GM19397 (cell line): ENCODE data around the gene CFAP20DC.
A peak's percentile ranks its signal among the peaks of the same experiment; 100 is the strongest.
"Not testable (repeated sequence)": the region's sequence is repeated elsewhere in the genome, so short reads cannot be mapped to it uniquely, and the experiment has no call there.

Experiments
- ATAC-seq: cut with Tn5 transposase; IDR thresholded peaks from one replicate; pipeline ENCODE4 v1.9.1; 2021; ENCODE audit warnings: mild to moderate bottlenecking, moderate library complexity; ENCODE audit not compliant: unreplicated experiment

Gene CFAP20DC

DNA sequence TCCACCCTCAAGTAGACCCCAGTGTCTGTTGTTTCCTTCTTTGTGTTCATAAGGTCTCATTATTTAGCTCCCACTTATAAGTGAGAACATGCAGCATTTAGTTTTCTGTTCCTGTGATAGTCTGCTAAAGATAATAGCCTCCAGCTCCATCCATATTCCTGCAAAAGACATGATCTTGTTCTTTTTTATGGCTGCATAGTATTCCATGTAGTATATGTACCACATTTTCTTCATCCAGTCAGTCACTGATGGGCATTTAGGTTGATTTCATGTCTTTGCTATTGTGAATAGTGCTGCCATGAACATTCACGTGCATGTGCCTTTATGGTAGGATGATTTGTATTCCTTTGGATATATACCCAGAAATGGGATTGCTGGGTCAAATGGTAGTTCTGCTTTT lies 82.0 kb downstream of the CFAP20DC start:
- ATAC-seq: not testable (repeated sequence)

DNA sequence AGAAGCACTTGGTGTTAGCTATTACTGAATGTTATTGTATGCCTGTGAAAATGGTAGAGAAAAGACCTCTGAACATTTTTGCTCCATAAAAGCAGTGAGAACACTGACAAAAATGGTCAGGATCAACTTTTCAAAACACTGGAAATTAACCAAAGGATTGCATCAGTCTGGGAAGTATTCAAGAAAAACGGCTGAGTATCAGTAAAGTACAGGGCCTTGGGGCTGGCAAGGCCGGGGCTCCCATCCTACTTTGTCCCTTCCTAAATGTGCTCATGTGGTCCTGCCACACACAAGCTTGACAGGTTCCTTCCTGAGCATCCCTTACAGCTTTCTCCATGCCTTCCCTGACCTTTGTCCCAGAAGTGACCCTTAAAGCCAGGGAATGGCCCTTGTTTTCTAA lies 84.0 kb downstream of the CFAP20DC start:
- no peak for ATAC-seq

- ATAC-seq: no peak
Observed at GRCh38 chr3:58963928-58964503, 85.8 kb downstream of the CFAP20DC start.

DNA sequence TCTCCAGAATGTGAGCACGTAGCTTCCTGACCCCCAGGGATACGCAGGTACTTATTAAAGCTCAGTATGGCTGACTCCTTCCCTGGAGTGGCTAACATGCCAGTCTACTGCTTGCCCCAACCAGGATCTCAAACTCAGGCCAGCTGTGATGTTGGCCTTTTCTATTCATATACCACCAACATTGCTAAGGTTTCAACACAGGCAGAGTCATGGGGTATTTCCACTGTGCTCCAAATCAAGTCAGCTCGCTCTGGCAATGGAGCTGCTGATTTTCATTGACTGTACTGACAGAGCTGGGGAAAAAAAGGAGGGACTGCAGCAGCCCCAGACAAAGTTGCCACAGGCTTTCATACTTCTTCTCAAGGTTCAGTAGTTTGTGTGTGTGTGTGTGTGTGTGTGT lies 87.0 kb downstream of the CFAP20DC start:
- no peak for ATAC-seq

GRCh38 chr3:58962040-58962651 lies 87.7 kb downstream of the CFAP20DC start:
- no peak for ATAC-seq

DNA sequence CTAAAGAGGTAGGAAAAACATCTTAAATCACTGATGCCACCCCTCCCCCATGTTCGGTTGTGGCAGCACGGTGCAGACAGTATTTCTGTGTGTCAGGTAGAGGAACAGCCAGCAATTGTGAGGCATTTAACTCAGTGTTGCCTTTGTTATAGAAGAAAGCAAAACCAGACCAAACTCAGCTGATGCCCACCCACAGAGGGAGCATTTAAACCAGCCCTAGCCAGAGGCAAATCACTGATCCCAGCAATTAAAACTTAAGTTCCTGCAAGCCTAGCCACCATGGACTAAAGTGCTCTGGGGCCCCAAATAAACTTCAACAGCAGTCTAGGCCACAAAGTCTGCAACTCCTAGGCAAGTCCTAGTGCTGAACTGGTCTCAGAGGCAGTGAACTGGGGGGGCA lies 94.5 kb downstream of the CFAP20DC start:
- no peak for ATAC-seq

DNA sequence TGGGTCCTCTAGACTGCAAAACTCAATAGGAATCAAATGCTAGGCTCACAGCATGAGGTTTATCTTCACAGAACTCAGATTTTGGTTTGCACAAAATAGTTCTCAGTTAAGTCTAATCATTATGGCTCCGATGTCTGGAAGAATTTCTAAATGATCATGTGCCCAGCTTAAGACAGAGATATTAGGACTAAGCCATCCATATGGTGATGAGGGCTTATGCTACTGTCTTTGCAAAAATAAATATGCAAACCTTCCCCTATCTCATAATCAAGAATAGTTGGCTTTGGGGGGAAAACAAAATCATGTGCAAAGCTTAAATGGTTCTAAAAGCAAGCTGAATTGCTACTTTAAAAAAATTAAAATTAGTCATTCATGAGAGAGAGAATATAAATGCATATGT lies 96.5 kb downstream of the CFAP20DC start:
- no peak for ATAC-seq

GRCh38 chr3:58952128-58952917 lies 97.5 kb downstream of the CFAP20DC start:
- no peak for ATAC-seq

GRCh38 chr3:58948018-58948417 lies 101.8 kb downstream of the CFAP20DC start:
- ATAC-seq: no peak

GRCh38 chr3:58946875-58947274 lies 103.0 kb downstream of the CFAP20DC start:
- no peak for ATAC-seq

DNA sequence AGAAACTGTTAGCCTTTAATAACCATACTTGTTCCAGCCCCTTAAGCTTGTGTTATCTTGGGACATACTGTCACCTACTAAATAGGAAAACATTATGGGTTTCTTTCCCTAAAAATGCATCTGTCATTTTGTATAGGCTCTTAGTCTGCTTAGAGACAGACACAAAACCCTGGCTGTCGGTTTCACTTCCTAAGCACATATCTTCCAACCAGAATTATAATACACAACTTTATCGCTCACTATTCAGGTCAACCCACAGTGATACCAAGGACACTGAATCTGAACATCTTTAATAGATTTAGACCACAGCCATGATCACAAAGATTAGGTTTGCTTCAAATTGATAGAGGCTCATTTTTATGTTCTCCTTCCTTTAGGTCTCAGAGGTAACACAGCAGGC lies 111.8 kb downstream of the CFAP20DC start:
- no peak for ATAC-seq

- no peak for ATAC-seq
Observed at GRCh38 chr3:58924578-58924977, 125.2 kb downstream of the CFAP20DC start.

DNA sequence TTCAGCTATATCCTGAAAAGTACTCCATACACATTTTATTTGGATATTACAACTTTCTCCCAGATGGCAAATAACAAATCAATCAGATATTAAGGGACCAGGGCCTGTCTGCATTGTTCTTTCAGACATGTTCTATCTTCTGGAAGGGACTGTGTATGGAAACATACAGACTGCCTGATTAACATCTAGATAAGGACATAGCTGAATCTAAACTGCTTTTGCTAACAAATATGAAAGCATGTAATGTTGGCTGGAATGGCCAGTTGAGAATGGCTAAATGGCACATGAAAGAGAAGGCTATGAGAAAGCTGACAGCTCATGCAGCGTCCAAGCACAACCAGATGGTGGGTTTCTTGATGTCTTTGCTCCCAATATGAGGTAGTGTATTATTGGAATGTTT lies 149.4 kb downstream of the CFAP20DC start:
- ATAC-seq: no peak

- ATAC-seq: no peak
Observed at GRCh38 chr3:58899953-58900298, 149.9 kb downstream of the CFAP20DC start.

GRCh38 chr3:58899159-58899952 lies 150.5 kb downstream of the CFAP20DC start:
- peak; percentile 83 for ATAC-seq

DNA sequence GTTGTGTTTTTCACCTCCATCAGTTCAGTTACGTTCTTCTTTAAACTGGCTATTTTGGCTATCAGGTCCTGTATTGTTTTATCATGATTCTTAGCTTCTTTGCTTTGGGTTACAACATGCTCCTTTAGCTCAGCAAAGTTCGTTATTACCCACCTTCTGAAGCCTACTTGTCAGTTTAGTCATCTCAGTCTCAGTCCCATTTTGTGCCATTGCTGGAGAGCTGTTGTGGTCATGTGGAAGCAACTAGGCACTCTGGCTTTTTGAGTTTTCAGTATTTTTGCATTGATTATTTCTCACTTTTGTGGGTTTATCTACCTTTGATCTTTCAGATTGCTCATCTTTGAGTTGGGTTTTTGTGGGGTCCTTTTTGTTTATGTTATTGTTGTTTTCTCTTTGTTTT lies 151.3 kb downstream of the CFAP20DC start:
- ATAC-seq: no peak

DNA sequence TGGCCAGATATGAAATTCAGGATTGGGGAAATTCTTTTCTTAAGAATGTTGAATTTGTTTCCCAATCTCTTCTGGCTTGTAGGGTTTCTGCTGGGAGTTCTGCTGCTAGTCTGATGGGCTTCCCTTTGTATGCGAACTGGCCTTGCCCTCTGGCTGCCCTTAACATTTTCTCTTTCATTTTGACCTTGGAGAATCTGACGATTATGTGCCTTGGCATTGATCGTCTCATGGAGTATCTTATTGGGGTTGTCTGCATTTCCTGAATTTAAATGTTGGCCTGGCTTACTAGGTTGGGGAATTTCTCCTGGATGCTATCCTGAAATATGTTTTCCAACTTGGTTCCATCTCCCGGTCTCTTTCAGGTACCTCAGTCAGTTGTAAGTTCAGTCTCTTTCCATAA lies 152.2 kb downstream of the CFAP20DC start:
- ATAC-seq: no peak

GRCh38 chr3:58895678-58896077 lies 154.1 kb downstream of the CFAP20DC start:
- ATAC-seq: not testable (repeated sequence)

DNA sequence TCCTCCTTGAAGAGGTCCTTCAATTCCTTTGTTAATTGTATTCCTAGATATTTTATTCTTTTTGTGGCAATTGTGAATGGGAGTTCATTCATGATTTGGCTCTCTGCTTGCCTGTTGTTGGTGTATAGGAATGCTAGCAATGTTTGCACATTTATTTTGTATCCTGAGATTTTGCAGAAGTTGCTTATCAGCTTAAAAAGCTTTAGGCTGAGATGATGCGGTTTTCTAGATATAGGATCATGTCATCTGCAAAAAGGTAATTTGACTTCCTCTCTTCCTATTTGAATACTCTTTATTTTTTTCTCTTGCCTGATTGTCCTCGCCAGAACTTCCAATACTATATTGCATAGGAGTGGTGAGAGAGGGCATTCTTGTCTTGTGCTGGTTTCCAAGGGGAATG lies 157.3 kb downstream of the CFAP20DC start:
- not testable (repeated sequence) for ATAC-seq

DNA sequence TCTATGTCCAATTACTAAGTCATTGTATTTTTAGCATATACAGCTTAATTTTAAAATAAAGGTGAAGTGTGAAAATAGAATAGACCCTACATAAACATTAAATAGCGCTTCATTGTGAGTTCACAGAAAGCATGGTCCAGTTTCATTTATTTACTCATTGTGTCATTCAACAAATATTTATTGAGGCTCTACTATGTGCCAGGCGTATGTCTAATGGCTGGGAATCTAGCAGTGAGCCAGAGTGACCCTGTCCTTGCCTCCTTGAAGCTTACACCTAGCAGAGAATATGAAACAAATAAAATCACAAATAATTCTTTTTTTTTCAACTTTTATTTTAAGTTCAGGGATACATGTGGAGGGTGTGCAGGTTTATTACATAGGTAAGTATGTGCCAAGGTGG lies 161.7 kb downstream of the CFAP20DC start:
- no peak for ATAC-seq

DNA sequence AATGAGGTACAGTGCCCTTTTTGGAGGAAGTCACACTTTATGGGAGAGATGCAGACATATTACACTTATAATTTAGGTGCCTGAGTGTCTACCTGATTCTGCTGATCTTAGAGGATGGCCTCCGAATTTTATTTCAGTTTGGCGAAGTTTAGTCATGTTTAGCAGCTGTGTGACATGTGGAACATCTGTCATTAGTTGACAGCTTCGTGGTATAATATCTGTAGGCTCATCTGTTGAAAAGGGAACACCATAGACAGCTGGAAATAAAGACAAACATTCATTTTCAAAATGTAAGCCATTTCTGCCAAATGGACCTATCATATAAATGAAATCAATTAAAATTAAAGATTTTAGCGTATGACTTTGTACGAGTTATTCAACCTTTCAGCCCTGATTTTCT lies 165.4 kb downstream of the CFAP20DC start:
- ATAC-seq: no peak

GRCh38 chr3:58880182-58880581 lies 169.6 kb downstream of the CFAP20DC start:
- no peak for ATAC-seq
